H9 (cell line): ENCODE results near the gene PCDHB11. TPM values are rescaled to one million over a fixed set of nuclear protein-coding genes. Genes with fewer than 3 reads are reported as not detected.
"Not testable (repeated sequence)": the region's sequence is repeated elsewhere in the genome, so short reads cannot be mapped to it uniquely, and the experiment has no call there.

ENCODE experiments used
- DNase-seq: peaks from one replicate; pipeline ENCODE4 v3.0.0-alpha.2; 2017
- H2AFZ ChIP-seq: one replicate; pipeline ENCODE4 v1.6.1; 2013; ENCODE audit warnings: mild to moderate bottlenecking, low read length, control low read depth, moderate library complexity
- H2AK5ac ChIP-seq: 2 replicates; pipeline ENCODE4 v1.6.1; 2013; ENCODE audit warnings: low read length, control low read depth, mixed read lengths; ENCODE audit not compliant: insufficient read length
- H2BK120ac ChIP-seq: one replicate; pipeline ENCODE4 v1.6.1; 2013; ENCODE audit warnings: low read depth, mild to moderate bottlenecking, low read length, control low read depth, inconsistent platforms; ENCODE audit not compliant: poor library complexity, severe bottlenecking
- H2BK12ac ChIP-seq: 2 replicates; pipeline ENCODE4 v1.6.1; 2013; ENCODE audit warnings: low read length, control low read depth, mixed read lengths, low read depth; ENCODE audit not compliant: insufficient read length
- H2BK15ac ChIP-seq: 2 replicates; pipeline ENCODE4 v1.6.1; 2013; ENCODE audit warnings: low read depth, low read length, control low read depth
- H2BK20ac ChIP-seq: one replicate; pipeline ENCODE4 v1.6.1; 2013; ENCODE audit warnings: low read depth, mild to moderate bottlenecking, low read length, control low read depth, inconsistent platforms; ENCODE audit not compliant: poor library complexity, severe bottlenecking
- H2BK5ac ChIP-seq: 2 replicates; pipeline ENCODE4 v1.6.1; 2013; ENCODE audit warnings: low read length, control low read depth, mixed read lengths; ENCODE audit not compliant: insufficient read length
- H3K14ac ChIP-seq: 2 replicates; pipeline ENCODE4 v1.6.1; 2013; ENCODE audit warnings: low read length, control low read depth; ENCODE audit not compliant: insufficient read depth
- H3K18ac ChIP-seq: 2 replicates; pipeline ENCODE4 v1.6.1; 2013; ENCODE audit warnings: low read depth, mild to moderate bottlenecking, mixed read lengths, low read length, control low read depth; ENCODE audit not compliant: insufficient read length
- H3K23ac ChIP-seq: 2 replicates; pipeline ENCODE4 v1.6.1; 2013; ENCODE audit warnings: low read length, control low read depth, mixed read lengths, low read depth; ENCODE audit not compliant: insufficient read length
- H3K23me2 ChIP-seq: 2 replicates; pipeline ENCODE4 v1.6.1; 2013; ENCODE audit warnings: low read depth, mild to moderate bottlenecking, mixed read lengths, low read length, control low read depth; ENCODE audit not compliant: insufficient read length, poor library complexity, severe bottlenecking
- H3K27ac ChIP-seq: 2 replicates; pipeline ENCODE4 v1.5.1; 2013; ENCODE audit warnings: low read length, control low read depth, mixed read lengths, low read depth; ENCODE audit not compliant: insufficient read length
- H3K27me3 ChIP-seq: 2 replicates; pipeline ENCODE4 v1.6.1; 2013; ENCODE audit warnings: low read length, control low read depth, inconsistent platforms; ENCODE audit not compliant: insufficient read depth
- H3K4ac ChIP-seq: 2 replicates; pipeline ENCODE4 v1.6.1; 2013; ENCODE audit warnings: low read depth, mild to moderate bottlenecking, control low read depth, inconsistent platforms, low read length, moderate library complexity
- H3K4me1 ChIP-seq: 2 replicates; pipeline ENCODE4 v1.6.1; 2013; ENCODE audit warnings: low read length, control low read depth, inconsistent platforms; ENCODE audit not compliant: insufficient read depth
- H3K4me2 ChIP-seq: 2 replicates; pipeline ENCODE4 v1.6.1; 2013; ENCODE audit warnings: low read length, control low read depth, mixed read lengths; ENCODE audit not compliant: insufficient read length, insufficient read depth
- H3K56ac ChIP-seq: 2 replicates; pipeline ENCODE4 v1.6.1; 2013; ENCODE audit warnings: low read depth, mild to moderate bottlenecking, mixed read lengths, low read length, control low read depth; ENCODE audit not compliant: insufficient read length
- H3K79me1 ChIP-seq: 2 replicates; pipeline ENCODE4 v1.6.1; 2013; ENCODE audit warnings: low read depth, mild to moderate bottlenecking, moderate library complexity, low read length, control low read depth, inconsistent platforms; ENCODE audit not compliant: insufficient read depth, poor library complexity, severe bottlenecking
- H3K79me2 ChIP-seq: 2 replicates; pipeline ENCODE4 v1.6.1; 2013; ENCODE audit warnings: low read length, control low read depth, inconsistent platforms; ENCODE audit not compliant: insufficient read depth
- H3K9ac ChIP-seq: 2 replicates; pipeline ENCODE4 v1.6.1; 2013; ENCODE audit warnings: low read length, control low read depth, mixed read lengths; ENCODE audit not compliant: insufficient read length; ENCODE audit errors: extremely low read depth
- H3K9me3 ChIP-seq: one replicate; pipeline ENCODE4 v1.6.1; 2013; ENCODE audit warnings: low read depth, low read length, inconsistent platforms; ENCODE audit not compliant: control insufficient read depth
- H3T11ph ChIP-seq: one replicate; pipeline ENCODE4 v1.6.1; 2013; ENCODE audit warnings: mild to moderate bottlenecking, low read length, control low read depth, inconsistent platforms
- H4K20me1 ChIP-seq: one replicate; pipeline ENCODE4 v1.6.1; 2013; ENCODE audit not compliant: control insufficient read depth, insufficient read length, insufficient read depth
- H4K5ac ChIP-seq: 2 replicates; pipeline ENCODE4 v1.6.1; 2013; ENCODE audit warnings: low read depth, mild to moderate bottlenecking, mixed read lengths, low read length, control low read depth; ENCODE audit not compliant: insufficient read length
- H4K8ac ChIP-seq: replicated peaks from 2 replicates; pipeline ENCODE4 v1.6.1; 2013; ENCODE audit warnings: low read length, control low read depth, mixed read lengths, low read depth; ENCODE audit not compliant: insufficient read length
- H4K91ac ChIP-seq: 2 replicates; pipeline ENCODE4 v1.6.1; 2013; ENCODE audit warnings: low read depth, mild to moderate bottlenecking, moderate library complexity, mixed read lengths, low read length, control low read depth; ENCODE audit not compliant: insufficient read length
- H3K27ac Mint-ChIP-seq, 3 experiments: 2 replicates in 2 of 3; 3 replicates in 1 of 3; pipeline ENCODE4 v1.8.0; 2020 to 2021; ENCODE audit warnings: mixed read lengths in 3 of 3, mild to moderate bottlenecking in 1 of 3, moderate library complexity in 1 of 3
- H3K27me3 Mint-ChIP-seq: 2 replicates; pipeline ENCODE4 v1.8.0; 2021; ENCODE audit warnings: low read depth, mild to moderate bottlenecking, moderate library complexity, mixed read lengths
- H3K36me3 Mint-ChIP-seq, 3 experiments: 2 replicates in 2 of 3; 3 replicates in 1 of 3; pipeline ENCODE4 v1.8.0; 2020 to 2021; ENCODE audit warnings: low read depth in 3 of 3, mixed read lengths in 3 of 3; ENCODE audit not compliant: insufficient read depth in 1 of 3
- H3K4me1 Mint-ChIP-seq, 2 experiments: 2 replicates each; pipeline ENCODE4 v1.8.0; 2020; ENCODE audit warnings: mixed read lengths in 2 of 2
- H3K4me3 Mint-ChIP-seq, 2 experiments: 2 replicates in 1 of 2; 3 replicates in 1 of 2; pipeline ENCODE4 v1.8.0; 2020 to 2021; ENCODE audit warnings: mild to moderate bottlenecking in 2 of 2, mixed read lengths in 2 of 2, moderate library complexity in 1 of 2
- H3K9me3 Mint-ChIP-seq, 2 experiments: 2 replicates in 1 of 2; 3 replicates in 1 of 2; pipeline ENCODE4 v1.8.0; 2020; ENCODE audit warnings: mild to moderate bottlenecking in 2 of 2, mixed read lengths in 2 of 2, moderate library complexity in 1 of 2
- WGBS: extraction: QIAGEN DNeasy Blood & Tissue Kit; methylation state at CpG from one replicate; pipeline ENCODE4 v1.1.7; 2013; ENCODE audit warnings: missing lambda C conversion rate, low lambda C conversion rate, mixed read lengths; ENCODE audit not compliant: insufficient read length; ENCODE audit errors: extremely low coverage; 5-methylcytosine and 5-hydroxymethylcytosine counted together
- total RNA-seq: library from RNA; stranded (reverse); gene quantifications from 2 replicates; pipeline ENCODE4 v1.2.1, GENCODE V29; 2021

Gene PCDHB11
- total RNA-seq, 1 experiment from 2014 or later: 2.0 TPM

DNA sequence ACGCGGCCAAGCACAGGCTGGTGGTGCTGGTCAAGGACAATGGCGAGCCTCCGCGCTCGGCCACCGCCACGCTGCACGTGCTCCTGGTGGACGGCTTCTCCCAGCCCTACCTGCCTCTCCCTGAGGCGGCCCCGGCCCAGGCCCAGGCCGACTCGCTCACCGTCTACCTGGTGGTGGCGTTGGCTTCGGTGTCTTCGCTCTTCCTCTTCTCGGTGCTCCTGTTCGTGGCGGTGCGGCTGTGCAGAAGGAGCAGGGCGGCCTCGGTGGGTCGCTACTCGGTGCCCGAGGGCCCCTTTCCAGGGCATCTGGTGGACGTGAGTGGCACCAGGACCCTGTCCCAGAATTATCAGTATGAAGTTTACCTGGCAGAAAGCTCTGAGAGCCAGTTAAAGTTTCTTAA, 41.5 kb upstream of the PCDHB11 start:
- not testable (repeated sequence) for H3K56ac ChIP-seq, H2BK15ac ChIP-seq, H2BK20ac ChIP-seq, H4K8ac ChIP-seq, H3K27me3 Mint-ChIP-seq, H2BK120ac ChIP-seq, H3K23ac ChIP-seq, H3K27ac ChIP-seq, H3K4me1 Mint-ChIP-seq, H3K79me1 ChIP-seq, H3K4ac ChIP-seq, H2AK5ac ChIP-seq, DNase-seq, H2BK12ac ChIP-seq, H3K14ac ChIP-seq, H3K4me2 ChIP-seq, H3K4me1 ChIP-seq, H2AFZ ChIP-seq, H3K79me2 ChIP-seq, H3K9ac ChIP-seq, H3K9me3 ChIP-seq, H3T11ph ChIP-seq, H4K5ac ChIP-seq, H4K91ac ChIP-seq, H3K23me2 ChIP-seq, H3K27me3 ChIP-seq, H3K4me3 Mint-ChIP-seq, H3K18ac ChIP-seq, H4K20me1 ChIP-seq, H2BK5ac ChIP-seq
- Mint-ChIP-seq H3K27ac (peak overlapping the region in 1 of 3 experiments; percentile 73; a peak in 1 of 7 replicates), H3K36me3 (peaks cover 0 to 12% (median 8%) of the 10 kb centered on the region in 3 experiments; a peak in 5 of 7 replicates), H3K9me3 (peaks cover 23 to 26% of the 10 kb centered on the region in 2 experiments)
- WGBS: no CpG with 5 or more reads among the region's 28 CpGs
